ENCODE data around the gene ESYT3.

ESYT3 gene

GRCh38 chr3:138459619-138460535 lies 25.5 kb downstream of the ESYT3 start:
- no peak for DNase-seq (ENCODE audit: extremely low read depth in 1 of 2, low read depth in 1 of 2)

DNA sequence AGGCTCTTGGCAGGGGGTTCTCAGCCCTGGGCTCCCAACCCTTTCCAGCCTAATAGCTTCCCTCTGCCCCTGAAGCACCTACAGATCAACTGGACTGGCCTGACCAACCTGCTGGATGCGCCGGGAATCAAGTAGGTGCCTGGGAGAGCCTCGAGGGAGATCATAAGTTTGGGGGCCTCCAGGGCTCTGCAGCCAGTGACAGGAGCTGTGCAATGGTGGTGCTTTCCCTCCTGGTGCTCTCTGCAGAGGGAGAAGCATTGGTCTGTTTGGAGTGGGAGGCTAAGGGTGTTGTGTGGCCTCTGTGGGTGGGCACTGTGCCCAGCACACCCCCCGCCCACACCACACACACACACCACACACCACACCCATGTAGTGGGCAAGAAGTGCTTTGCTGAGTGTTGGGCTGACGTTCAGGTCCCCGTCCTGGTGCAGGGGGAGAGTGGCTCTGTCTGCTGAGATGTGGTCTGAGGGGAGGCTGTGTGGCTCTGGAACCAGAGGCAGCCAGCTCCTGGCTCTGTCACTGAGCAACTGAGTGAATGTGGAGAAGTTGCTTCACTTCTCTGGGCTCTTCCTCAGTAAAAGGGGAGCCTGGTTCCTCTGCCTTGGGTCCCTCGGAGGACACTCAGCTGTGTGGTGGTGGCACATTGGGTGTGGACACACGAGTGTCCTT lies 26.3 kb downstream of the ESYT3 start:
- DNase-seq (ENCODE audit: extremely low read depth in 1 of 2, low read depth in 1 of 2), result no peak

DNA sequence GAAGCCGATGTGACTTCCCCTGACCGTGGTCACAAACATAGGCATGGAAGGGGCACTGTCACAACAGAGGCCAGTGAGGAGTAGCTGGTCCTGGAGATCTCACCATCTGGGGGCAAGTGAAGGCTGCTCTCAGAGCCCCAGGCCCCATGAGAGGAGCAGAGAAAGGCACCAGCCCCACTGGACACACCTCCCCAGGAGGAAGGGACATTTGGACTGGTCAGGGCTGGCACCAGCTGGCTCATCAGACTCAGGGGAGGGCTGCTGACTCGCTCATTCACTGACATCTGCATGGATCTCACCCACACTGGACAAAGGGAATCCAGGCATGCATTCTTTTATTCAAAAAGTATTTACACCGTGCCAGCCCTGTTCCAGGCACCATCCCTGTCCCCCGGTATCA lies 26.8 kb downstream of the ESYT3 start:
- no peak for DNase-seq (ENCODE audit: extremely low read depth in 1 of 2, low read depth in 1 of 2)

- no peak for DNase-seq (ENCODE audit: extremely low read depth in 1 of 2, low read depth in 1 of 2)
Observed at GRCh38 chr3:138461896-138462295, 27.5 kb downstream of the ESYT3 start.

DNA sequence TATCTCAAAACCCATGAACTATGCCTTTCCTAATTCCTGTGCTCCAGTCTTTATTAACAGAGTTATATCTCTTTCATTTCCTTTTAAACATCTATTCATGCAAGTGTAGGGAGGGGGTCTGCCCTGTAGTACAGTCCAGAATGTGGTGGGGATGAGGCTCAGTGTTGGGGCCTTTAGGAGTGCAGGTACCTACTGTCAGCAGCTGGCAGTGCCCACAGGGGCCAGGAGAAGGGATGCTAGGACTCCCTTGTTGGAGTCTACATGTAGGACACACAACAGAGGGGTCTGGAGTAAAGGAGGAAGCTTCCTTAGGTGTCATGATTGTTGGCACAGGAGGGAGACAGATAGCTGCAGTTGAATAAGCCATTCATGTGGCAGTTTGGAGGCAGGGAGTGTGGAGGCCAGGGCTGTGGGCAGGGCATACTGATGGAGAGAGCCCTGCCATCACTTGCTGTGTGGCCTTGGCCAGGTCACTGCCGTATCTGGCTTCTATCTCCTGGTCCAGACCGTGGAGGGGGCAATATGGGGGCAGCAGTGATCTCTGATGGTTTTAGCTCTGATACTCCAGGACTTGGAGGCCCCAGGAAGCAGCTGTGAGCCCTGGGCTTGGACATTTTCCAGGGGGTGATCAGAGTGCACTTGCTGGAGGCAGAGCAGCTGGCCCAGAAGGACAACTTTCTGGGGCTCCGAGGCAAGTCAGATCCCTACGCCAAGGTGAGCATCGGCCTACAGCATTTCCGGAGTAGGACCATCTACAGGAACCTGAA lies 29.5 kb downstream of the ESYT3 start:
- no peak for DNase-seq (ENCODE audit: extremely low read depth in 1 of 2, low read depth in 1 of 2)

DNA sequence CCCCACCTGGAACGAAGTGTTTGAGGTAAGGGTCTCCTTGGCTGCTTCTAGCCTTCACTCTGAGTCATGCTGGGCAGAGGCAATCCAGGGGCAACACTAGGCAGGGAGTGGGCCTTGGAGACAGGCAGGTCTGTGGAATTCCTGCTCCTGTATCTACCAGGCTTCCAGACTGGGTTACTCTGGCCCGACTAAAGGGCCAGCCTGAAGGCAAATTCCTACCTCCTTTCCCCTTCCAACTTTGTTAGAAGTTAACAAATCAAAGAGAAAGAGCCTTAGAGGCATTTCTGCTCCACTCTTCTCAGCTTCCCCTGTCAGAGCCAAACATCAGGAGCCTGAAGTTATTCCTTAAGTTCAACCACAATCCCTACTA lies 30.1 kb downstream of the ESYT3 start:
- no peak for DNase-seq (ENCODE audit: extremely low read depth in 1 of 2, low read depth in 1 of 2)

DNA sequence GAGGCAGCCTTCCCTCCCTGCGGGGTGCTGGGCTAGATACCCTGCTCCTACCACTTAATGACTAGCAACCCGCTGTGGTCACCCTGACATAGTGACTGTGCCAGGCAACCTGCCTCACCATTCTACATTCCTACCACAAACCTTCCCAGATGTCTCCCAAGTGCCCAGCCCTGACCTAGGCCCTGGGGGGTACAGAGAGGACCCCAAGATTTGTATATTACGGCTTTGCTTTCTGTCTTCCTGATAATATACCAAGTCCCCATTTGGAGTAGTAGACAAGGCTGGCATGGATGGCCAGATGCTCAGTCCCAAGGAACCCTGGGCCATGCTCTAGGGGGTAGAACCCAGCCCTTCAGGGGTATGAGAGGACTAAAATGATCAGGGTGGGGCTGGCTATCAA lies 31.0 kb downstream of the ESYT3 start:
- DNase-seq (ENCODE audit: extremely low read depth in 1 of 2, low read depth in 1 of 2), result no peak

GRCh38 chr3:138465925-138466324 lies 31.5 kb downstream of the ESYT3 start:
- DNase-seq (ENCODE audit: extremely low read depth in 1 of 2, low read depth in 1 of 2), result no peak

GRCh38 chr3:138467931-138468330 lies 33.5 kb downstream of the ESYT3 start:
- no peak for DNase-seq (ENCODE audit: extremely low read depth in 1 of 2, low read depth in 1 of 2)

DNA sequence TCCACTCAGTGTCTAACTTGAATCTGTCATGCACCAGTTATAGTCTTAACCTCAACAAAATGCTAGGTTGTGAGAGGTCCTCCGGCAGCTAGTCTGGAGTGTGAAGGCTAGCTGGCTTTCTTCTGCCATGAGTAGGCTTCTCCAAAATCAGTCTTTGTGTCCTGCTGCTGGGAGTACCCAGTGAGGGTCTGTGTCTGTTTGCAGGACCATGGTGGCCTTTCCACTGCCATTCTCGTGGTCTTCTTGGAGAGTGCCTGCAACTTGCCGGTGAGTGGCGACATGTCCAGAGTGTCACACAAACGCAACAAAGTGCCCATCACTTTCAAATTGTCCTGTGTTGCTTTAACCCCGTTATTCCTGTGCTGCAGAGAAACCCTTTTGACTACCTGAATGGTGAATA lies 34.0 kb downstream of the ESYT3 start:
- DNase-seq (ENCODE audit: extremely low read depth in 1 of 2, low read depth in 1 of 2), result no peak

GRCh38 chr3:138468886-138469285 lies 34.5 kb downstream of the ESYT3 start:
- no peak for DNase-seq (ENCODE audit: extremely low read depth in 1 of 2, low read depth in 1 of 2)

- DNase-seq (ENCODE audit: extremely low read depth in 1 of 2, low read depth in 1 of 2), result no peak
Observed at GRCh38 chr3:138469874-138470273, 35.5 kb downstream of the ESYT3 start.

DNA sequence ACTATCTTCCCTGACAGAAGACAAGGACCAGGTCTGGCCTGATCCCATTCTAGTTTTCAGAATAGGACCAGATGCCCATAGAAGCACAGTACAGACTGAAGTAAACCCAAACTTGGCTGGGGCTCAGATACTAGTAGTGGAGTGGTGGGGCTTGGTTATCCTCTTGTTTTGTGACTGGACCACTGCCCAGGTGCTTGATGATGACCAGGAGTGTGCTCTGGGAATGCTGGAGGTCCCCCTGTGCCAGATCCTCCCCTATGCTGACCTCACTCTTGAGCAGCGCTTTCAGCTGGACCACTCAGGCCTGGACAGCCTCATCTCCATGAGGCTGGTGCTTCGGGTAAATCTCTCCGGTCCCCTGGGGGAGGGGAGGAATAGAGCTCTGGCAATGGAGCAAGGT lies 36.3 kb downstream of the ESYT3 start:
- DNase-seq (ENCODE audit: extremely low read depth in 1 of 2, low read depth in 1 of 2), result no peak

GRCh38 chr3:138471481-138471880 lies 37.1 kb downstream of the ESYT3 start:
- DNase-seq (ENCODE audit: extremely low read depth in 1 of 2, low read depth in 1 of 2), result no peak

DNA sequence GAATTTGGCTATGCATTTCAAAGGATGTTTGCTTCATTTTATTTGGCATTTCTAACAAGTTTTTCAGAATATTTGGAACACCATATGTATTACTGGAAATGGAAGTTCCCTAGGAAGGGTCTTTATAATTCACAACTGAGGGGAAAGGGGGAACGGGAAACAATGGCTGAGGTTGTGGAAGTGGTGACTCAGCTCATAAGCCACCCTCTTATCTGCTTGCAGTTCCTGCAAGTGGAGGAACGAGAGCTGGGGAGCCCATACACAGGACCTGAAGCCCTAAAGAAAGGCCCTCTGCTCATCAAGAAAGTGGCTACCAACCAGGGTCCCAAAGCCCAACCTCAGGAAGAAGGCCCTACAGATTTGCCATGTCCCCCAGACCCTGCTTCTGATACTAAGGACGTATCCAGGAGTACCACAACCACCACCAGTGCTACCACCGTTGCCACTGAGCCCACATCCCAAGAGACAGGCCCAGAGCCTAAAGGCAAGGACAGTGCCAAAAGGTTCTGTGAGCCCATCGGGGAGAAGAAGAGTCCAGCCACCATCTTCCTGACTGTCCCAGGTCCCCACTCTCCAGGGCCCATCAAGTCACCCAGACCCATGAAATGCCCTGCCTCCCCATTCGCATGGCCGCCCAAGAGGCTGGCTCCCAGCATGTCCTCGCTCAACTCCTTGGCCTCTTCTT lies 37.9 kb downstream of the ESYT3 start:
- no peak for DNase-seq (ENCODE audit: extremely low read depth in 1 of 2, low read depth in 1 of 2)

GRCh38 chr3:138473391-138473790 lies 39.0 kb downstream of the ESYT3 start:
- DNase-seq (ENCODE audit: extremely low read depth in 1 of 2, low read depth in 1 of 2), result no peak

- DNase-seq (ENCODE audit: extremely low read depth in 1 of 2, low read depth in 1 of 2), result no peak
Observed at GRCh38 chr3:138474163-138474562, 39.7 kb downstream of the ESYT3 start.

DNA sequence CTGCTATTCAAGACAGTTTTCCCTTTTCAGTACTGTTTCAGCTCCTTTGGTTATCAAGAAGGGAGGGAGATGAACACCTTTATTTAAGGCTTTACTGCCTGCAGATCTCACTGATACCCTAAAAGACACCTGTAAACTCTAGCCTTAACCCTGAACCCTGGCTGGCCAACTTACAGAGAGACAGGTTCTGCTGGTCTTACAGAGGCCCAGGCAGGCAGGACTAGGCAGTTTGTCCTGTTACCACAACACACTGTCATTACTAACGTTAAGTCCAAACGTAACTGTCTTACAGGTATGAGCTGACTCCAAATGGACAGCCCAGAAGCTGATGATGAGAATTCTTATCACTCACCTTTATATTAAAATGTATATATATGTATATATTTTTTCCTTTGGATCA lies 42.1 kb downstream of the ESYT3 start:
- no peak for DNase-seq (ENCODE audit: extremely low read depth in 1 of 2, low read depth in 1 of 2)

- no peak for DNase-seq (ENCODE audit: extremely low read depth in 1 of 2, low read depth in 1 of 2)
Observed at GRCh38 chr3:138477120-138477519, 42.7 kb downstream of the ESYT3 start.

GRCh38 chr3:138477801-138478200 lies 43.4 kb downstream of the ESYT3 start:
- DNase-seq (ENCODE audit: extremely low read depth in 1 of 2, low read depth in 1 of 2), result no peak

- DNase-seq (ENCODE audit: extremely low read depth in 1 of 2, low read depth in 1 of 2), result no peak
Observed at GRCh38 chr3:138479438-138479863, 45.0 kb downstream of the ESYT3 start.

Measured in activated CD8-positive, alpha-beta memory T cell treated with anti-CD3 and anti-CD28 coated beads for 1 hour (primary cell).